Measurements from ENCODE around the gene SCFD2.

DNA sequence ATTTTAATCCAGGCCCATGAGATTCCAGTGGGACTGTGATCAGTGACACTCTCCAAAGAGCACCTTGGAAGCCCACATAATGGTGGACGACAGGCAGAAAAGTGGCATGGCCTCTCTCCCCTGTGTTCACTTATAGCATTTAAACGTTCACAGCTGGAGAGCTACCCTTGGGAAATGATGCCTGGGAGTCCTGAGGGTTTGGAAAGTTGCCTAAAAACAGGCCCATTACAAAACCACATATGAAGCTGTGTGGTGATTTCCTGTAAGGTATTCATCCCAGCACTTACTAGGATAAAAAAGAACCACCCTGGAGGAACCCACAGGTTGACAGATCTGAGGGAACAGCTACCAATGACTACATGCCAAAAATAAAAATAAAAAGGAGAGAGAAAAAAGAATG lies 310.6 kb downstream of the SCFD2 start:
- TF ChIP-seq, protein P1, sequence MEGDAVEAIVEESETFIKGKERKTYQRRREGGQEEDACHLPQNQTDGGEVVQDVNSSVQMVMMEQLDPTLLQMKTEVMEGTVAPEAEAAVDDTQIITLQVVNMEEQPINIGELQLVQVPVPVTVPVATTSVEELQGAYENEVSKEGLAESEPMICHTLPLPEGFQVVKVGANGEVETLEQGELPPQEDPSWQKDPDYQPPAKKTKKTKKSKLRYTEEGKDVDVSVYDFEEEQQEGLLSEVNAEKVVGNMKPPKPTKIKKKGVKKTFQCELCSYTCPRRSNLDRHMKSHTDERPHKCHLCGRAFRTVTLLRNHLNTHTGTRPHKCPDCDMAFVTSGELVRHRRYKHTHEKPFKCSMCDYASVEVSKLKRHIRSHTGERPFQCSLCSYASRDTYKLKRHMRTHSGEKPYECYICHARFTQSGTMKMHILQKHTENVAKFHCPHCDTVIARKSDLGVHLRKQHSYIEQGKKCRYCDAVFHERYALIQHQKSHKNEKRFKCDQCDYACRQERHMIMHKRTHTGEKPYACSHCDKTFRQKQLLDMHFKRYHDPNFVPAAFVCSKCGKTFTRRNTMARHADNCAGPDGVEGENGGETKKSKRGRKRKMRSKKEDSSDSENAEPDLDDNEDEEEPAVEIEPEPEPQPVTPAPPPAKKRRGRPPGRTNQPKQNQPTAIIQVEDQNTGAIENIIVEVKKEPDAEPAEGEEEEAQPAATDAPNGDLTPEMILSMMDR (IDR thresholded peaks at IDR 0.05; ENCODE audit: low read depth, low read length, missing input control), result no peak
- TF ChIP-seq, protein P2, sequence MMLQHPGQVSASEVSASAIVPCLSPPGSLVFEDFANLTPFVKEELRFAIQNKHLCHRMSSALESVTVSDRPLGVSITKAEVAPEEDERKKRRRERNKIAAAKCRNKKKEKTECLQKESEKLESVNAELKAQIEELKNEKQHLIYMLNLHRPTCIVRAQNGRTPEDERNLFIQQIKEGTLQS (IDR thresholded peaks at IDR 0.05), result no peak
- TF ChIP-seq, protein P3, sequence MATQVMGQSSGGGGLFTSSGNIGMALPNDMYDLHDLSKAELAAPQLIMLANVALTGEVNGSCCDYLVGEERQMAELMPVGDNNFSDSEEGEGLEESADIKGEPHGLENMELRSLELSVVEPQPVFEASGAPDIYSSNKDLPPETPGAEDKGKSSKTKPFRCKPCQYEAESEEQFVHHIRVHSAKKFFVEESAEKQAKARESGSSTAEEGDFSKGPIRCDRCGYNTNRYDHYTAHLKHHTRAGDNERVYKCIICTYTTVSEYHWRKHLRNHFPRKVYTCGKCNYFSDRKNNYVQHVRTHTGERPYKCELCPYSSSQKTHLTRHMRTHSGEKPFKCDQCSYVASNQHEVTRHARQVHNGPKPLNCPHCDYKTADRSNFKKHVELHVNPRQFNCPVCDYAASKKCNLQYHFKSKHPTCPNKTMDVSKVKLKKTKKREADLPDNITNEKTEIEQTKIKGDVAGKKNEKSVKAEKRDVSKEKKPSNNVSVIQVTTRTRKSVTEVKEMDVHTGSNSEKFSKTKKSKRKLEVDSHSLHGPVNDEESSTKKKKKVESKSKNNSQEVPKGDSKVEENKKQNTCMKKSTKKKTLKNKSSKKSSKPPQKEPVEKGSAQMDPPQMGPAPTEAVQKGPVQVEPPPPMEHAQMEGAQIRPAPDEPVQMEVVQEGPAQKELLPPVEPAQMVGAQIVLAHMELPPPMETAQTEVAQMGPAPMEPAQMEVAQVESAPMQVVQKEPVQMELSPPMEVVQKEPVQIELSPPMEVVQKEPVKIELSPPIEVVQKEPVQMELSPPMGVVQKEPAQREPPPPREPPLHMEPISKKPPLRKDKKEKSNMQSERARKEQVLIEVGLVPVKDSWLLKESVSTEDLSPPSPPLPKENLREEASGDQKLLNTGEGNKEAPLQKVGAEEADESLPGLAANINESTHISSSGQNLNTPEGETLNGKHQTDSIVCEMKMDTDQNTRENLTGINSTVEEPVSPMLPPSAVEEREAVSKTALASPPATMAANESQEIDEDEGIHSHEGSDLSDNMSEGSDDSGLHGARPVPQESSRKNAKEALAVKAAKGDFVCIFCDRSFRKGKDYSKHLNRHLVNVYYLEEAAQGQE (IDR thresholded peaks at IDR 0.05), result no peak
- TF ChIP-seq RAD21 (IDR thresholded peaks at IDR 0.05), result no peak
- TF ChIP-seq, protein P4, sequence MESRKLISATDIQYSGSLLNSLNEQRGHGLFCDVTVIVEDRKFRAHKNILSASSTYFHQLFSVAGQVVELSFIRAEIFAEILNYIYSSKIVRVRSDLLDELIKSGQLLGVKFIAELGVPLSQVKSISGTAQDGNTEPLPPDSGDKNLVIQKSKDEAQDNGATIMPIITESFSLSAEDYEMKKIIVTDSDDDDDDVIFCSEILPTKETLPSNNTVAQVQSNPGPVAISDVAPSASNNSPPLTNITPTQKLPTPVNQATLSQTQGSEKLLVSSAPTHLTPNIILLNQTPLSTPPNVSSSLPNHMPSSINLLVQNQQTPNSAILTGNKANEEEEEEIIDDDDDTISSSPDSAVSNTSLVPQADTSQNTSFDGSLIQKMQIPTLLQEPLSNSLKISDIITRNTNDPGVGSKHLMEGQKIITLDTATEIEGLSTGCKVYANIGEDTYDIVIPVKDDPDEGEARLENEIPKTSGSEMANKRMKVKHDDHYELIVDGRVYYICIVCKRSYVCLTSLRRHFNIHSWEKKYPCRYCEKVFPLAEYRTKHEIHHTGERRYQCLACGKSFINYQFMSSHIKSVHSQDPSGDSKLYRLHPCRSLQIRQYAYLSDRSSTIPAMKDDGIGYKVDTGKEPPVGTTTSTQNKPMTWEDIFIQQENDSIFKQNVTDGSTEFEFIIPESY (IDR thresholded peaks at IDR 0.05), result no peak
- TF ChIP-seq SP1 (IDR thresholded peaks at IDR 0.05), result no peak
- TF ChIP-seq FOXA1 (IDR thresholded peaks at IDR 0.05), result no peak
- TF ChIP-seq TAF1 (conservative IDR thresholded peaks at IDR 0.05), result no peak
